GM04503 (cell line): ENCODE measurements around the gene DLX3.

ENCODE experiments used
- DNase-seq: peaks from one replicate; pipeline ENCODE4 v3.0.0-alpha.2; 2012; ENCODE audit warnings: low read depth

The DLX3 gene

DNA sequence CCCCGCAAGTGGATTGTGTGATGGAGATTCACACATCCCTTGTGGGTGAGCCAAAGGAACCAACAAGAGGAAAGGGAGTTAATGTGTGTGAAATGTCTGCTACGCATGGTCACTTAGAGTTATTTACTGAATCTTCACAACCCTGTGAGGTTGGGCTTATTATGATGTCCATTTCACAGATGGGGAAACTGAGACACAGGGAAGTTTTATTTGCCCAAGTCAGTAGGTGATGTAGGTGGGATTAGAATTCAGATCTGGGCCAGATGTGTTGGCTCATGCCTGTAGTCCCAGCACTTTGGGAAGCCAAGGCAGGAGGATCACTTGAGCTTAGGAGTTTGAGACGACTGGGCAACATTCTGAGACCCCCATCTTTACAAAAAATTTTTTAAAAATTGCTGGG, 37.7 kb downstream of the DLX3 start:
- DNase-seq: no peak

- DNase-seq: no peak
Observed at GRCh38 chr17:49956780-49957179, 38.2 kb downstream of the DLX3 start.

- DNase-seq: no peak
Observed at GRCh38 chr17:49955157-49955556, 39.9 kb downstream of the DLX3 start.

- no peak for DNase-seq
Observed at GRCh38 chr17:49952912-49953497, 42.0 kb downstream of the DLX3 start.

GRCh38 chr17:49952209-49952911, 42.7 kb downstream of the DLX3 start:
- peak; percentile 14 for DNase-seq

DNA sequence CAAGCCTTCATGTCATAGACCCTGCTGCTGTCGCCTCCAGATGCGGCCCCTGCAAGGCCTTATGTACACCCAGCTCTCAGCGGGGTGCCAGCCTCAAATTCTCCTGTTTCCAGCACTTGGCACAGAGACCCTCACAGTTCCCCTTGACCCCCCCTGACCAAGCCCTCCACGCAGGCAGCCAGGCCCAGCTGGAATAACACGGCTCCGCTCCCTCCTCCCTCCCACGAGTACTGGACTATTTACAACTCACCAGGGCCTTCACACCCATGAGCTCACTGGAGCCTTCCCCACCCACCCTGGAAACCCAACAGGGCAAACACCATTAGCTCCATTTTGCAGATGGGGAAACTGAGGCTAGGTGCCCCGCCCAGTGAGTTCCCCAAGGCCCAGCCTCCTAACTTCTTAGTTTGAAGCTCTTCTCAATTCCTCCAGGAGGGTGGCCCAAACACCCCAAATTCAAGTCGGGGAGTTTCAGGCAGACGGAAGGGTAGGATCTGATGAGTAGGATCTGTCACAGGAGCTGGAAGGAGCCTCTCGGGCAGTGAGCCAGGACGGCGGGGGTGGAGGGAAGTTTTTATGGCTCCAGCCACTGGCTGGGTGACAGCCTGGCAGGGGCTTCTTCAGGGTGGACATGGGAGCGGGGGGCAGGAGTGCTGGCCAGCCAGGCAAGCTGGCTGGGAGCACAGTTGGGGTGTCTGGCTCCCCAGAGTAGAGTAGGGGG, 43.5 kb downstream of the DLX3 start:
- DNase-seq: no peak

GRCh38 chr17:49949634-49950033, 45.4 kb downstream of the DLX3 start:
- no peak for DNase-seq

- no peak for DNase-seq
Observed at GRCh38 chr17:49946964-49947584, 48.0 kb downstream of the DLX3 start.

- DNase-seq: no peak
Observed at GRCh38 chr17:49946208-49946607, 48.8 kb downstream of the DLX3 start.

DNA sequence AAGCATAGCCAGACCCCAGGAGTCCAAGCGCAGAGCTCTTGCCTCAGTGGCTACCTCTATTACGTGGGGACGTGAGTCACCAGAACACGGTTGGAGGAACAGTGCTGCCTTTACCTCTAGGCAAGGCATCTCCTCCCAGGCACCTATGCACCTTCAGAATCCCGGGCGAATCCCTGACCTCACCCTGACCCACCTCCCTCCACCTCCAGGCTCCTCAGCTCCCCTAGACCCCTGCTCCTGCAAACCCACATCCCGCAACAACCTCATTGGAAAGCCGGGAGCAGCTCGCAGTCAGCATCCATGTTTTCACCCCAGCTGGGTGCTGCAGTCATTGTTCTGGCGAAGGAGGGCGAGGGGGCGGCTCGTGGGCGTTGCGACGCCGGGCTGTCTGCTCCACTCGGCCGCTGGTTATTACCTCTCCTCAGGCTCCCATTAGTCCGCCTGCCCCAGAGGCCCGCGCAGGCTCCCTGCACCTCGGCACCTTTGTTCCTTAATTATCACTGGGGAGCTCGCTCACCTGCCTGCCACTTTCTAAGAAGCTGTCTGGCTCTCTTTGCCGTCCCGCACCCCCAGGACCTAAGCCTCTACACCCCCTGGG, 50.7 kb downstream of the DLX3 start:
- DNase-seq: no peak

- no peak for DNase-seq
Observed at GRCh38 chr17:49942947-49943346, 52.1 kb downstream of the DLX3 start.

- DNase-seq: no peak
Observed at GRCh38 chr17:49941427-49941826, 53.6 kb downstream of the DLX3 start.
